ENCODE results near the gene RAD18.

The RAD18 gene

GRCh38 chr3:8891303-8891702, 72.0 kb downstream of the RAD18 start:
- FAIRE-seq: no peak
- no peak for DNase-seq (ENCODE audit: insufficient read length, low spot score)
- TF ChIP-seq CTCF (IDR thresholded peaks at IDR 0.05; ENCODE audit: insufficient read depth, missing control alignments): no peak

- TF ChIP-seq CTCF (IDR thresholded peaks at IDR 0.05; ENCODE audit: insufficient read depth, missing control alignments): no peak
- no peak for DNase-seq (ENCODE audit: insufficient read length, low spot score)
- FAIRE-seq: no peak
Observed at GRCh38 chr3:8888301-8888915, 74.9 kb downstream of the RAD18 start.

DNA sequence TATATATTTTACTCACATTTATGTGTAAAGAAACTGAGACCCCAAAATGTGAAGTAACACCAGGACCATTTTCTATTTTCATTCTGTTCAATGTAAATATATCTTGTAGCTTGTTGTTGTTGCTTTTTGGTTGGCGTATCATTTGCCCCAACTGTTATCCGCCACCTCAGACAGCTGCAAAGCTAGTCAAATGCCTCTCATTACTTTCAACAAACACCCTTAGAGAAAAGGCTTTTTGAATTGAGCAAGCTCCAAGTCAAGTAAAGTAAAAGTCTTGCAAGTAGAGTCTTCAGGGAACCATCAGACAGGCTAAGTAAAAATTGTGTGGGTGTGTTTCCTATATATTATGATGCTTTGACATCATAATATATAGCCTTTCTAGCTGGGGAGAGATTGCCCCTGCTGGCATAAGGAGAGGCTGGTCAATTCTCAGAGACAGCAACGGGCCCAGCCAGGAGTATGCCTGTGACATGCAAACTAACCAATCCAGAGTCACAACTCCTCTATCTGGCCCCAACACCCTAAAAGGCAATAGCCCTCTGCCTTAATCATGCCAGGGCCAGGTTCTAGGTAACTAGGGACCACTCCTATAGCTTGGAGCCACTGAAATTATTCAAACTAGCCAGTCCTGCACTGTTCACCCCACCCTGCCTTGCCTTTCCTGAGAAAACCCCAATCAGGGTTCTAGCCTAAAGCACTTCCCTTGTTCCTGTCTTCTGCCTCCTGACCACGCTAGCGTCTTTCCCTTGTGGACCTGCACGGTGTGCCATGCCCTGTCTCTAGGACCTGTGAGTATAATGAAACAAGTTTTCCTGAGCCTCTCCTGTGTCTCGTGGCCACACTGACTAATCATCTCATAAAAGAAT, 75.6 kb downstream of the RAD18 start:
- DNase-seq (ENCODE audit: insufficient read length, low spot score) (no peak), FAIRE-seq (no peak)
- no peak for TF ChIP-seq CTCF (IDR thresholded peaks at IDR 0.05; ENCODE audit: insufficient read depth, missing control alignments)

GRCh38 chr3:8886546-8886945, 76.7 kb downstream of the RAD18 start:
- DNase-seq (ENCODE audit: insufficient read length, low spot score) (no peak), FAIRE-seq (no peak)
- TF ChIP-seq CTCF (IDR thresholded peaks at IDR 0.05; ENCODE audit: insufficient read depth, missing control alignments): no peak

GRCh38 chr3:8885536-8886316, 77.5 kb downstream of the RAD18 start:
- DNase-seq (ENCODE audit: insufficient read length, low spot score): no peak
- FAIRE-seq: no peak
- TF ChIP-seq CTCF (IDR thresholded peaks at IDR 0.05; ENCODE audit: insufficient read depth, missing control alignments): no peak

DNA sequence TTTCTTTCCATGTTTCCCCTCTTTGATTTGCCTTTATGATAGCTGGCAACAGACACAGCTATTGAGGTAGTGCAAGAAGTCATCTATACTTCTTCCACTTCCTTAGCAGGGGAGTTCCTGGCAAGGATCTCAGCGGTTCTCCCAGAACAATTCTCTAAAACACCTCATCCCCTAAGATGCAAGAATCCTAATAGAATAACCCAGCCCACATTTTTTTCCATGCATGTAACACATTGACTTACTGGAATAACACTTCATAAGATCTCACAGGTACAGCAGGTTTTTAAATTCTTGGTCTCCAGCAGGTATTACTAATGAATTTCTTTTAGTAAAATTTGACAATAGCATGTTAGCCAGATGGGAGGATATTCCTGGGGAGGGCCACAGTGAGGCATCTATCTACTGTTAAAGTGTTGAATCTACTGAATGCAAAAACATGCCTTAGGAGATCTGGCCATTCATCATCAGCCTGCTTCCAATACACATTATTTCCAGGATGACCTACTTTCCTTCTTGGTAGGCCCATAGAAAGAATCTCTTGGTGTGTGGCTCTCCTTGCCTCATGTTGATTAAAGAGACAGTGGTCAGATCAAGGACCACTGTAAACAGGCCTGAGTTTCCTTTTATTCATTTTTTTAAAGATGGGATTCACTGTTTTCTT, 78.5 kb downstream of the RAD18 start:
- TF ChIP-seq CTCF (IDR thresholded peaks at IDR 0.05; ENCODE audit: insufficient read depth, missing control alignments): no peak
- FAIRE-seq (no peak), DNase-seq (ENCODE audit: insufficient read length, low spot score) (no peak)
